Type B pancreatic cell (in vitro differentiated cells): Measurements from ENCODE around the gene MS4A2. TPM values are rescaled to one million over a fixed set of nuclear protein-coding genes. Genes with fewer than 3 reads are reported as not detected.

Experiments
- DNase-seq: peaks from one replicate; pipeline ENCODE4 v3.0.0; 2021; ENCODE audit warnings: mixed read lengths; ENCODE audit not compliant: unreplicated experiment; ENCODE audit errors: extremely low spot score
- H3K27ac Mint-ChIP-seq: 2 replicates; pipeline ENCODE4 v1.8.0; 2021; ENCODE audit warnings: mild to moderate bottlenecking, mixed read lengths
- H3K27me3 Mint-ChIP-seq: 2 replicates; pipeline ENCODE4 v1.8.0; 2021; ENCODE audit warnings: mixed read lengths
- H3K36me3 Mint-ChIP-seq: 2 replicates; pipeline ENCODE4 v1.8.0; 2021; ENCODE audit warnings: mixed read lengths
- H3K4me1 Mint-ChIP-seq: one replicate; pipeline ENCODE4 v1.8.0; 2021; ENCODE audit warnings: mixed read lengths; ENCODE audit not compliant: unreplicated experiment
- H3K4me3 Mint-ChIP-seq: 2 replicates; pipeline ENCODE4 v1.8.0; 2021; ENCODE audit warnings: mild to moderate bottlenecking, mixed read lengths
- H3K9me3 Mint-ChIP-seq: 2 replicates; pipeline ENCODE4 v1.8.0; 2021; ENCODE audit warnings: mixed read lengths
- total RNA-seq: library from RNA; stranded (reverse); gene quantifications from 2 replicates; pipeline ENCODE4 v1.2.1, GENCODE V29; 2021; ENCODE audit warnings: low replicate concordance
- TF ChIP-seq, protein P1 (sequence below): fragments of 200-600 bp; sonication (generic); conservative IDR thresholded peaks from 2 replicates; pipeline ENCODE4 v1.5.0; 2021; ENCODE audit warnings: antibody characterized with exemption, mild to moderate bottlenecking

The MS4A2 gene
- total RNA-seq, 1 donor from 2014 or later, result not detected

- TF ChIP-seq, protein P1, sequence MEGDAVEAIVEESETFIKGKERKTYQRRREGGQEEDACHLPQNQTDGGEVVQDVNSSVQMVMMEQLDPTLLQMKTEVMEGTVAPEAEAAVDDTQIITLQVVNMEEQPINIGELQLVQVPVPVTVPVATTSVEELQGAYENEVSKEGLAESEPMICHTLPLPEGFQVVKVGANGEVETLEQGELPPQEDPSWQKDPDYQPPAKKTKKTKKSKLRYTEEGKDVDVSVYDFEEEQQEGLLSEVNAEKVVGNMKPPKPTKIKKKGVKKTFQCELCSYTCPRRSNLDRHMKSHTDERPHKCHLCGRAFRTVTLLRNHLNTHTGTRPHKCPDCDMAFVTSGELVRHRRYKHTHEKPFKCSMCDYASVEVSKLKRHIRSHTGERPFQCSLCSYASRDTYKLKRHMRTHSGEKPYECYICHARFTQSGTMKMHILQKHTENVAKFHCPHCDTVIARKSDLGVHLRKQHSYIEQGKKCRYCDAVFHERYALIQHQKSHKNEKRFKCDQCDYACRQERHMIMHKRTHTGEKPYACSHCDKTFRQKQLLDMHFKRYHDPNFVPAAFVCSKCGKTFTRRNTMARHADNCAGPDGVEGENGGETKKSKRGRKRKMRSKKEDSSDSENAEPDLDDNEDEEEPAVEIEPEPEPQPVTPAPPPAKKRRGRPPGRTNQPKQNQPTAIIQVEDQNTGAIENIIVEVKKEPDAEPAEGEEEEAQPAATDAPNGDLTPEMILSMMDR, result no peak
- H3K36me3 Mint-ChIP-seq, result no peaks in the 10 kb centered on the region
- no peaks in the 10 kb centered on the region for H3K9me3 Mint-ChIP-seq
- no peaks in the 10 kb centered on the region for H3K4me1 Mint-ChIP-seq
- DNase-seq, result no peak
- H3K4me3 Mint-ChIP-seq, result no peak overlapping the region
- peaks cover 3% of the 10 kb centered on the region for H3K27me3 Mint-ChIP-seq
- no peak overlapping the region for H3K27ac Mint-ChIP-seq
Observed at GRCh38 chr11:60111793-60112192, 23.3 kb downstream of the MS4A2 start.

GRCh38 chr11:60116996-60117790, 28.7 kb downstream of the MS4A2 start:
- TF ChIP-seq, protein P1, result no peak
- Mint-ChIP-seq H3K27me3 (peaks cover 3% of the 10 kb centered on the region), H3K36me3 (no peaks in the 10 kb centered on the region), H3K9me3 (no peaks in the 10 kb centered on the region), H3K27ac (no peak overlapping the region), H3K4me1 (peaks cover 3% of the 10 kb centered on the region), H3K4me3 (no peak overlapping the region)
- no peak for DNase-seq

DNA sequence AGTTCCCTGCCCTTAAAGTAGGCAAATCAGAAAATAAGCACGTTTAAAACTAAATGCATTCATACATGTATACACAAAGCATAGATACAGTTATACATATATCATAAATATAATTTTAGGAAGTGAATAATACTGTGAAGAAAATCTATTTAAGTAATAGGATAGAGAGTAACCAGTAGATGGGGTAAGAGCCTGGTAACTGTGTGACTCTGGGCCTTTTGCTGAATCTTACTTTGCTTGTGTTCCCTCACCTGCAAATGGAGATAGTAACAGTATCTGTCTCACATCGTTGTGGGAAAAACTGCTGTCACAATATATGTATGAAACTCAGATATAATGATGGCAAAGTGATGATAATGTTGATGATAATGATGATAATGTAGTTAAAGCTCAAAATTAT, 29.9 kb downstream of the MS4A2 start:
- TF ChIP-seq, protein P1, result no peak
- no peaks in the 10 kb centered on the region for H3K36me3 Mint-ChIP-seq
- no peak overlapping the region for H3K4me3 Mint-ChIP-seq
- DNase-seq, result no peak
- peaks cover 3% of the 10 kb centered on the region for H3K4me1 Mint-ChIP-seq
- no peak overlapping the region for H3K27ac Mint-ChIP-seq
- no peaks in the 10 kb centered on the region for H3K9me3 Mint-ChIP-seq
- H3K27me3 Mint-ChIP-seq, result peaks cover under 1% of the 10 kb centered on the region

GRCh38 chr11:60119710-60120109, 31.2 kb downstream of the MS4A2 start:
- TF ChIP-seq, protein P1, result no peak
- no peak for DNase-seq
- Mint-ChIP-seq H3K4me1 (peaks cover 3% of the 10 kb centered on the region), H3K27me3 (no peaks in the 10 kb centered on the region), H3K9me3 (no peaks in the 10 kb centered on the region), H3K36me3 (no peaks in the 10 kb centered on the region), H3K4me3 (no peak overlapping the region), H3K27ac (no peak overlapping the region)

DNA sequence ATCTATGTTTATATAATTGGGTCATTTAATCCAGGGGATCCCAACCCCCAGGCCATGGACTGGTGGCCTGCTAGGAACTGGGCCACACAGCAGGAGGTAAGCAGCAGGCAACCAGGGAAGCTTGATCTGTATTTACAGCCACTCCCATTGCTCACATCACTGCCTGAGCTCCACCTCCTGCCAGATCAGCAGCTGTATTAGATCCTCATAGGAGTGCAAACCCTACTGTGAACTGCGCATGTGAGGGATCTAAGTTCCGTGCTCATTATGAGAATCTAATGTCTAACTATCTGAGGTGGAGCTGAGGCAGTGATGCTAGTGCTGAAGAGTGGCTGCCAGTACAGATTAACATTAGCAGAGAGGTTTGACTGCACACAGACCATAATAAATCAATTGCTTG, 32.8 kb downstream of the MS4A2 start:
- H3K36me3 Mint-ChIP-seq, result no peaks in the 10 kb centered on the region
- peaks cover 3% of the 10 kb centered on the region for H3K4me1 Mint-ChIP-seq
- no peak overlapping the region for H3K4me3 Mint-ChIP-seq
- H3K27ac Mint-ChIP-seq, result no peak overlapping the region
- TF ChIP-seq, protein P1, result no peak
- H3K27me3 Mint-ChIP-seq, result no peaks in the 10 kb centered on the region
- DNase-seq, result no peak
- H3K9me3 Mint-ChIP-seq, result no peaks in the 10 kb centered on the region
